WTC11 (cell line): ENCODE results near the gene WIZ. TPM values are rescaled to one million over a fixed set of nuclear protein-coding genes. Genes with fewer than 3 reads are reported as not detected.
A peak's percentile ranks its signal among the peaks of the same experiment; 100 is the strongest.

Experiments
- ATAC-seq: fragments of 200-7000 bp; cut with Tn5 transposase; 2 replicates; pipeline ENCODE4 v1.10.0; 2021; ENCODE audit warnings: mild to moderate bottlenecking, moderate library complexity
- CTCF ChIA-PET: fragments of 300-600 bp; sonication (Branson Sonifier 250); formaldehyde crosslinking; loops from one replicate; lab custom pipeline; 2021; ENCODE audit warnings: antibody characterized with exemption; lab: Charles Lee
- POLR2A ChIA-PET: fragments of 350-600 bp; sonication (Branson Sonifier 250); formaldehyde crosslinking; loops from one replicate; lab custom pipeline; 2021; ENCODE audit warnings: antibody characterized with exemption; lab: Charles Lee
- DNase-seq: peaks from one replicate; pipeline ENCODE4 v3.0.0; 2021; ENCODE audit warnings: low spot score
- H3K27ac Mint-ChIP-seq: 2 replicates; pipeline ENCODE4 v1.8.0; 2021; ENCODE audit warnings: mixed read lengths
- H3K27me3 Mint-ChIP-seq: 2 replicates; pipeline ENCODE4 v1.8.0; 2021; ENCODE audit warnings: low read depth, mild to moderate bottlenecking, moderate library complexity, mixed read lengths
- H3K36me3 Mint-ChIP-seq: 2 replicates; pipeline ENCODE4 v1.8.0; 2021; ENCODE audit warnings: mixed read lengths
- H3K4me1 Mint-ChIP-seq: 2 replicates; pipeline ENCODE4 v1.8.0; 2022; ENCODE audit warnings: mixed read lengths
- H3K4me3 Mint-ChIP-seq: 2 replicates; pipeline ENCODE4 v1.8.0; 2021; ENCODE audit warnings: mild to moderate bottlenecking, moderate library complexity, mixed read lengths
- H3K9me3 Mint-ChIP-seq: 2 replicates; pipeline ENCODE4 v1.8.0; 2021; ENCODE audit warnings: mixed read lengths
- EMX1 ChIP-seq: fragments of 250-450 bp; sonication (Bioruptor Pico); IDR thresholded peaks from 2 replicates; pipeline ENCODE4 v1.8.0; 2021; ENCODE audit warnings: mild to moderate bottlenecking
- ERG ChIP-seq: fragments of 250-450 bp; sonication (Bioruptor Pico); IDR thresholded peaks from 2 replicates; pipeline ENCODE4 v1.8.0; 2021; ENCODE audit warnings: mild to moderate bottlenecking
- ETV6 ChIP-seq: sonication (generic); formaldehyde crosslinking; IDR thresholded peaks from 2 replicates; pipeline ENCODE4 v1.8.1; 2022; ENCODE audit warnings: mild to moderate bottlenecking, missing genetic modification reagents
- FOXK1 ChIP-seq: sonication (generic); formaldehyde crosslinking; IDR thresholded peaks from 2 replicates; pipeline ENCODE4 v1.8.0; 2022; ENCODE audit warnings: mild to moderate bottlenecking, moderate library complexity, missing genetic modification reagents
- FOXP4 ChIP-seq: sonication (generic); formaldehyde crosslinking; IDR thresholded peaks from 2 replicates; pipeline ENCODE4 v1.8.0; 2022; ENCODE audit warnings: mild to moderate bottlenecking, missing genetic modification reagents
- KAT7 ChIP-seq: sonication (generic); formaldehyde crosslinking; IDR thresholded peaks from 2 replicates; pipeline ENCODE4 v1.8.1; 2023; ENCODE audit warnings: missing genetic modification reagents, mild to moderate bottlenecking, borderline replicate concordance
- NFATC4 ChIP-seq: fragments of 250-450 bp; sonication (Bioruptor Pico); IDR thresholded peaks from 2 replicates; pipeline ENCODE4 v1.9.0; 2021; ENCODE audit warnings: mild to moderate bottlenecking
- OVOL2 ChIP-seq: fragments of 250-450 bp; sonication (Bioruptor Pico); IDR thresholded peaks from 2 replicates; pipeline ENCODE4 v1.9.0; 2021; ENCODE audit warnings: mild to moderate bottlenecking, borderline replicate concordance
- STAT6 ChIP-seq: sonication (generic); formaldehyde crosslinking; conservative IDR thresholded peaks from 2 replicates; pipeline ENCODE4 v1.8.1; 2023; ENCODE audit warnings: mild to moderate bottlenecking, low read depth, missing genetic modification reagents, moderate library complexity
- TP53 ChIP-seq: sonication (generic); formaldehyde crosslinking; IDR thresholded peaks from 2 replicates; pipeline ENCODE4 v1.8.1; 2023; ENCODE audit warnings: mild to moderate bottlenecking, missing genetic modification reagents
- ZBTB21 ChIP-seq: sonication (generic); formaldehyde crosslinking; IDR thresholded peaks from 2 replicates; pipeline ENCODE4 v1.8.1; 2023; ENCODE audit warnings: mild to moderate bottlenecking, missing genetic modification reagents, borderline replicate concordance
- ZNF423 ChIP-seq: fragments of 250-450 bp; sonication (Bioruptor Pico); IDR thresholded peaks from 2 replicates; pipeline ENCODE4 v2.1.2; 2022; ENCODE audit warnings: mild to moderate bottlenecking, moderate library complexity
- total RNA-seq: library from RNA; stranded (reverse); gene quantifications from 3 replicates; pipeline ENCODE4 v1.2.3, GENCODE V29; 2021
- TF ChIP-seq, protein P1 (sequence below): sonication (generic); formaldehyde crosslinking; IDR thresholded peaks from 2 replicates; pipeline ENCODE4 v1.8.1; 2022; ENCODE audit warnings: mild to moderate bottlenecking, missing genetic modification reagents, moderate library complexity, borderline replicate concordance
- TF ChIP-seq, protein P2 (sequence below): fragments of 250-450 bp; sonication (Bioruptor Pico); IDR thresholded peaks from 2 replicates; pipeline ENCODE4 v1.9.0; 2021; ENCODE audit warnings: mild to moderate bottlenecking, borderline replicate concordance
- TF ChIP-seq, protein P3 (sequence below): sonication (generic); formaldehyde crosslinking; IDR thresholded peaks from 2 replicates; pipeline ENCODE4 v1.8.0; 2022; ENCODE audit warnings: mild to moderate bottlenecking, missing genetic modification reagents

The WIZ gene
- total RNA-seq, 1 experiment from 2014 or later = 43.9 TPM

- ChIA-PET POLR2A (no interaction called here), CTCF (interaction anchor here (1.1 to 1.3 kb wide), 2 partner anchors 14 to 52 kb away, joined by 3 to 4 read pairs; partner anchors contain the start of gene AKAP8L)
- ATAC-seq (0 out of 2 replicates have a peak, but pooled peaks have one; percentile 11), DNase-seq (peak; percentile 56)
- Mint-ChIP-seq H3K27ac (no peak overlapping the region), H3K4me3 (no peak overlapping the region), H3K4me1 (peaks cover 5% of the 10 kb centered on the region; the same call in 1 of the 2 replicates), H3K36me3 (no peaks in the 10 kb centered on the region), H3K27me3 (peaks cover 65% of the 10 kb centered on the region), H3K9me3 (peaks cover 18% of the 10 kb centered on the region)
- TF ChIP-seq ZNF423 (CRISPR knock-in tag) (no peak), EMX1 (CRISPR knock-in tag) (no peak), FOXK1 (CRISPR knock-in tag) (no peak), NFATC4 (CRISPR knock-in tag) (no peak), TP53 (CRISPR knock-in tag) (no peak), ZBTB21 (CRISPR knock-in tag) (no peak), FOXP4 (CRISPR knock-in tag) (no peak), KAT7 (no peak), ERG (no peak), ETV6 (CRISPR knock-in tag) (no peak), STAT6 (CRISPR knock-in tag) (no peak), OVOL2 (no peak)
- TF ChIP-seq, protein P1, sequence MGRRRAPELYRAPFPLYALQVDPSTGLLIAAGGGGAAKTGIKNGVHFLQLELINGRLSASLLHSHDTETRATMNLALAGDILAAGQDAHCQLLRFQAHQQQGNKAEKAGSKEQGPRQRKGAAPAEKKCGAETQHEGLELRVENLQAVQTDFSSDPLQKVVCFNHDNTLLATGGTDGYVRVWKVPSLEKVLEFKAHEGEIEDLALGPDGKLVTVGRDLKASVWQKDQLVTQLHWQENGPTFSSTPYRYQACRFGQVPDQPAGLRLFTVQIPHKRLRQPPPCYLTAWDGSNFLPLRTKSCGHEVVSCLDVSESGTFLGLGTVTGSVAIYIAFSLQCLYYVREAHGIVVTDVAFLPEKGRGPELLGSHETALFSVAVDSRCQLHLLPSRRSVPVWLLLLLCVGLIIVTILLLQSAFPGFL (CRISPR knock-in tag) = no peak
- TF ChIP-seq, protein P2, sequence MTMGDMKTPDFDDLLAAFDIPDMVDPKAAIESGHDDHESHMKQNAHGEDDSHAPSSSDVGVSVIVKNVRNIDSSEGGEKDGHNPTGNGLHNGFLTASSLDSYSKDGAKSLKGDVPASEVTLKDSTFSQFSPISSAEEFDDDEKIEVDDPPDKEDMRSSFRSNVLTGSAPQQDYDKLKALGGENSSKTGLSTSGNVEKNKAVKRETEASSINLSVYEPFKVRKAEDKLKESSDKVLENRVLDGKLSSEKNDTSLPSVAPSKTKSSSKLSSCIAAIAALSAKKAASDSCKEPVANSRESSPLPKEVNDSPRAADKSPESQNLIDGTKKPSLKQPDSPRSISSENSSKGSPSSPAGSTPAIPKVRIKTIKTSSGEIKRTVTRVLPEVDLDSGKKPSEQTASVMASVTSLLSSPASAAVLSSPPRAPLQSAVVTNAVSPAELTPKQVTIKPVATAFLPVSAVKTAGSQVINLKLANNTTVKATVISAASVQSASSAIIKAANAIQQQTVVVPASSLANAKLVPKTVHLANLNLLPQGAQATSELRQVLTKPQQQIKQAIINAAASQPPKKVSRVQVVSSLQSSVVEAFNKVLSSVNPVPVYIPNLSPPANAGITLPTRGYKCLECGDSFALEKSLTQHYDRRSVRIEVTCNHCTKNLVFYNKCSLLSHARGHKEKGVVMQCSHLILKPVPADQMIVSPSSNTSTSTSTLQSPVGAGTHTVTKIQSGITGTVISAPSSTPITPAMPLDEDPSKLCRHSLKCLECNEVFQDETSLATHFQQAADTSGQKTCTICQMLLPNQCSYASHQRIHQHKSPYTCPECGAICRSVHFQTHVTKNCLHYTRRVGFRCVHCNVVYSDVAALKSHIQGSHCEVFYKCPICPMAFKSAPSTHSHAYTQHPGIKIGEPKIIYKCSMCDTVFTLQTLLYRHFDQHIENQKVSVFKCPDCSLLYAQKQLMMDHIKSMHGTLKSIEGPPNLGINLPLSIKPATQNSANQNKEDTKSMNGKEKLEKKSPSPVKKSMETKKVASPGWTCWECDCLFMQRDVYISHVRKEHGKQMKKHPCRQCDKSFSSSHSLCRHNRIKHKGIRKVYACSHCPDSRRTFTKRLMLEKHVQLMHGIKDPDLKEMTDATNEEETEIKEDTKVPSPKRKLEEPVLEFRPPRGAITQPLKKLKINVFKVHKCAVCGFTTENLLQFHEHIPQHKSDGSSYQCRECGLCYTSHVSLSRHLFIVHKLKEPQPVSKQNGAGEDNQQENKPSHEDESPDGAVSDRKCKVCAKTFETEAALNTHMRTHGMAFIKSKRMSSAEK = no peak
- TF ChIP-seq, protein P3, sequence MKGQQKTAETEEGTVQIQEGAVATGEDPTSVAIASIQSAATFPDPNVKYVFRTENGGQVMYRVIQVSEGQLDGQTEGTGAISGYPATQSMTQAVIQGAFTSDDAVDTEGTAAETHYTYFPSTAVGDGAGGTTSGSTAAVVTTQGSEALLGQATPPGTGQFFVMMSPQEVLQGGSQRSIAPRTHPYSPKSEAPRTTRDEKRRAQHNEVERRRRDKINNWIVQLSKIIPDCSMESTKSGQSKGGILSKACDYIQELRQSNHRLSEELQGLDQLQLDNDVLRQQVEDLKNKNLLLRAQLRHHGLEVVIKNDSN (CRISPR knock-in tag) = no peak
Measured at GRCh38 chr19:15471639-15472101, 21.9 kb upstream of the WIZ start.
